Stomach (tissue), 4 donors: ENCODE data around the gene NT5C2.

ENCODE experiments used
- POLR2A ChIP-seq, 4 donors: fragments of 450-650 bp; IDR thresholded peaks; one replicate each; pipeline ENCODE4 v1.6.1; 2016; ENCODE audit warnings: antibody characterized with exemption in 4 of 4, control low read depth in 2 of 4, mild to moderate bottlenecking in 1 of 4, moderate library complexity in 1 of 4
- POLR2AphosphoS5 ChIP-seq, 3 donors: sonication (generic); formaldehyde crosslinking; IDR thresholded peaks; one replicate each; pipeline ENCODE4 v1.6.1; 2016; ENCODE audit warnings: antibody characterized with exemption in 3 of 3
- TF ChIP-seq, protein P1 (sequence below), 7 experiments: fragments of 450-650 bp in 4 of 7; fragments of 200-600 bp in 3 of 7; sonication (generic) in 3 of 7; IDR thresholded peaks; one replicate each; pipeline ENCODE4 v1.5.1; 2016 to 2019; ENCODE audit warnings: antibody characterized with exemption in 7 of 7, control low read depth in 2 of 7, mild to moderate bottlenecking in 1 of 7

DNA sequence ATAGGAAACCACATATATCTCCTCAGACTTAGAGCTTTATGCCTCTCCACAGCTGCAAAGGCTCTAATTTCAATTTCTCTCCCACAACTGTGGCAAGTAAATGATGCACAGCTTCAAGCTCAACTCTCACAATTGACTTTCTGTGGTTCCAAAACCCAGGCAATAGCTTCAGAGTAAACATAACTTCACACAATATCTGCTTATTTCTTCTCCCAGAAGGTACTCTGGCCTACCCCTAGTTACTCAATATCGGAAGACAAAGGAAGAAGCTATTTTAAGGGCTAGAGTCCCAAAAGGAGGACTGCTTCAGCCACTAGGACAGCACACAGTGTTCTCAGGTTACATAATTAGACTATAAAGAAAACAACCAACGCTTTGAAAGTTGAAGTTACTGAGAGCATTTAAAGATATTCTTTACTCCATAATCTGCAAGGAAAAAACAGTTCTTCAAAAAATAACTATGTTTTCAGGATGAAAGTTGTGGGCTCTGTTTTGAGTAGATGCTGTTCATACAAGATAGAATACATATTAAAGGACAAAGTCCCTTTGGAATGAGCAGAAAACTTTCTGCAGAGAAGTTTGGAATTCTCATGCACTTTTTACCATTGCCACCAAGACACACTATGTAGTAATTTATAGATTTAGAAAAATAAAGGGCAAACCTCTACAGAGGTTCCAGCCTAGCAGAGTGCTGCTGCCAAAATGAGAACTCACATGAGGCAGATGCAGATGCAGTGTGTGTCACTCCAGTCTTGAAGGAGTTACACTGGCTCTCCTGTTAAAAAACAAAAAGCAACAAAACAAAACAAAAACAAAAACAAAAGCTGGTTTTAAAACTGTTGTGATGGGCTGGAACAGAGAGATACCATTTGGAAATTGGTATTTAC is 81.8 kb downstream of the NT5C2 start:
- TF ChIP-seq, protein P1, sequence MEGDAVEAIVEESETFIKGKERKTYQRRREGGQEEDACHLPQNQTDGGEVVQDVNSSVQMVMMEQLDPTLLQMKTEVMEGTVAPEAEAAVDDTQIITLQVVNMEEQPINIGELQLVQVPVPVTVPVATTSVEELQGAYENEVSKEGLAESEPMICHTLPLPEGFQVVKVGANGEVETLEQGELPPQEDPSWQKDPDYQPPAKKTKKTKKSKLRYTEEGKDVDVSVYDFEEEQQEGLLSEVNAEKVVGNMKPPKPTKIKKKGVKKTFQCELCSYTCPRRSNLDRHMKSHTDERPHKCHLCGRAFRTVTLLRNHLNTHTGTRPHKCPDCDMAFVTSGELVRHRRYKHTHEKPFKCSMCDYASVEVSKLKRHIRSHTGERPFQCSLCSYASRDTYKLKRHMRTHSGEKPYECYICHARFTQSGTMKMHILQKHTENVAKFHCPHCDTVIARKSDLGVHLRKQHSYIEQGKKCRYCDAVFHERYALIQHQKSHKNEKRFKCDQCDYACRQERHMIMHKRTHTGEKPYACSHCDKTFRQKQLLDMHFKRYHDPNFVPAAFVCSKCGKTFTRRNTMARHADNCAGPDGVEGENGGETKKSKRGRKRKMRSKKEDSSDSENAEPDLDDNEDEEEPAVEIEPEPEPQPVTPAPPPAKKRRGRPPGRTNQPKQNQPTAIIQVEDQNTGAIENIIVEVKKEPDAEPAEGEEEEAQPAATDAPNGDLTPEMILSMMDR (IDR thresholded peaks at IDR 0.05), result no peak
- TF ChIP-seq POLR2AphosphoS5 (IDR thresholded peaks at IDR 0.05) (no peak), POLR2A (IDR thresholded peaks at IDR 0.05) (no peak)
